DMS79 (cell line): Measurements from ENCODE around the gene FRMD7.
"Not testable (repeated sequence)": the region's sequence is repeated elsewhere in the genome, so short reads cannot be mapped to it uniquely, and the experiment has no call there.

Experiments
- DNase-seq: peaks from one replicate; lab custom pipeline; 2025; lab: John Stamatoyannopoulos, UW

Gene FRMD7

DNA sequence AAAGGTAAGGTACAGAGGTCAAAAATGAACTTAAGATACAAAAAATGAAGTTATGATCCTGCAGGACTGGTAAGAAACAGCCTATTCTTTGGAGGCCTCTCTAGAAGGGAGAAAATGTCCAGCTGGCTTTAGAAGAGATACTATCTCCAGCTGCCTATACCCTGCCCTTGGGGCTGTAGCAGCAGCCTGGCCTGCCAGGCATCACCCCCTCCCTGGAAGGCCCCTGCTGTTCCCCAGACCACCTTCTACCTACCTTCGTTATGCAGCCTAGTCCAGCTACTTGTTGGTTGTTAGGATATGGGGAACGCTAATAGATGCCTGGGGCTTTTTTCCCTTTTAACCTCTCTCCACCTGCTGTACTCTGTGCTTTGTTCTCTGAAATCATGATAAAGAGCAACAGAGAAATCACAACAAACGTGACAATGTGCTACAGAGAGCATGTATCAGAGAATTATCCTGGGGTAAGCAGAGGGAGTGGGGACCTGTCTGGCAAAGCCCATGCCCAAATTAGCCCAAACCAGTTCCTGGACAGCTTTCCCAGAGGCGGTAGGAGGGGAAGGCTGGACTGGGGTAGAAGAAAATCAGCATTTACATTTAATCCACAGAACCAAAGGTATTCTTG, 34.5 kb downstream of the FRMD7 start:
- DNase-seq, result no peak

DNA sequence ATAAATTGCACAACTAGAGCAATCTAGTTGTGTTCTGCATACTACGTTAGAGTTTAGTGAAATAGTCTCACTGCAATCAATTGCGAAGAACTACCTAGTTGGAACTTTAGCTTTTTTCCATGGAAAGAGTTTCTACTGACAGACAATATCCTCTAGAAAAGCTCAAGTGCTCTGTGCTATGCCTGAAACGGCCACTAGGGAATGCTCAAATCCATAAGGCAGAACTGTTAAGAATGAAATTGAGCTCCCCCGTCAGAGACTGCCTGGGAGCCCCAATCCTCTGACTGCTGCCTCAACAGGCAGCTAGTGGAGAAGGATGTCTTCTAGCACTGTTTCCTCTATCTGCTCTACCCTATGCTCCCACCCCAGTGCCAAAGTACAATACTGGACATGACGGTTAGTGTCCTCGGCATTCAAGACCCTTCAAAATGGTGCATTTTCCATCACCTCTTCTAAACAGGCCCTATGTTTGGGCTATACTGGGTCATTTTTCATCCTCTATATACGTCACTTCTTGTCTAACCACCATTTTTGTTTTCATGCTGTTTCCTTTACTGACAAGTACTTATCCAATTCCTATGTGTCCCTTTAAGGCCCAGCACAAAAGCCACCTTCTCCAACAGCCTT, 35.3 kb downstream of the FRMD7 start:
- DNase-seq, result no peak

DNA sequence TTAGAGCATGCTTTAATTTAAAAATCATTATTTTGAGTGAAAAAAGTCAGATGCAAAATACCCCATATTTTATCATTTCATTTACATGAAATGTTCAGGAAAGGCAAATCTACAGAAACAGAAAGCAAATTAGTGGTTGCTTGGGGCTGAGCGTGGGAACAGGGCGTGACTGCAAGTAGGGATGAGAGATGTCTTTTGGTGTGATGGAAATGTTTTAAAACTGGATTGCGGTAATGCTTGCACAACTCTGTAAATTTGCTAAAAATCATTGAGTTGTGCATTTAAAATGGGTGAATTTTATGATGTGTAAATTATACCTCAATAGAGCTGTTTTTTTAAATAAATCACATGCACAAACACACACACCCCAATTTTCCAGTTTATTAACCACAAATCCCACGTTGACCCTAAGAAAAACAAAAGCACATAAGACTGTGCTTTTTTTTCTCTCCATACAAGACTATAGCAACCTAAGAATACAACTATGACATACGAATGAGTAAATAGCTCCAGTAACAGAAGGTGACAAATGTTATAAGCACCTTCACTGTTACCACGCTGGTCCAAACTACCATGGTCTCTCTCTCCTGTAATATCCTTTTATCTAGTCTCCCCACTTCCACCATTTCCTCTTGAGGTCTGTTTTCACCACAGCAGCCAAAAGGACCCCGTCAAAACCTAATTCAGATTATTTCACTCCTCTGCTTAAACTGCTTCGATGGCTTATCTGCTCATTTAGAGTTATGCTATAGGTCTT, 37.2 kb downstream of the FRMD7 start:
- no peak for DNase-seq

DNA sequence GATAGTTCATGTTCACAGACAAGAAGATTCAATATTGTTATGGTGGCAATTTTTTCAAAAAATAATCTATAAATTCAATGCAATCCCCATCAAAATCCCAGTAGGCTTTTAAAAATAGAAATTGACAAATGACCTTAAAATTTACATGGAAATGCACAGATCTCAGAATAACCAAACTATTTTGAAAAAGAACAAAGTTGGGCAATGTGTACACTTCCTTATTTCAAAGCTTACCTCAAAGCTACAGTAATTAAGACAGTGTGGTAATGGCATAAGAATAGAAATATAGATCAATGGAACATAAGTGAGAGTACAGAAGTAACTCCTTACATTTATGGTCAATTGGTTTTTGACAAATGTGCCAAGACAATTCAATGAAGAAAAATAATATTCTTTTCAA, 39.0 kb downstream of the FRMD7 start:
- no peak for DNase-seq

DNA sequence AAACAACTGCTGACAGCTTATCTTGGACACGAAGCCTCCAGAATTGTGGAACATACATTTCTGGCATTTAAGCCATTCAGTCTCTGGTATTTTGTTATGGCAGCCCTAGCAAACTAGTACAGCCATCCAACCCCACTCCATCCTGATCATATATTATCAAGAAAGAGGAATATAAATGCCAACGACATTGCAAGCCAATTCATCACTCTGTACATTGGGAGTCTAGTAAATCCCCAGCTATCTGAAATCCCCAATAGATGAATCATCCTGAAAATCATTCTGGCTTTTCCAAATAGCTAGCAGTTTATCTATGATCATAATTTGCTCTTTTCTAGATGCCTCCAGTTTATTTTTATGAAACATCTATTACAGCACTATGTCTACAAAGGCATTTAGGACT, 41.1 kb downstream of the FRMD7 start:
- DNase-seq, result no peak

DNA sequence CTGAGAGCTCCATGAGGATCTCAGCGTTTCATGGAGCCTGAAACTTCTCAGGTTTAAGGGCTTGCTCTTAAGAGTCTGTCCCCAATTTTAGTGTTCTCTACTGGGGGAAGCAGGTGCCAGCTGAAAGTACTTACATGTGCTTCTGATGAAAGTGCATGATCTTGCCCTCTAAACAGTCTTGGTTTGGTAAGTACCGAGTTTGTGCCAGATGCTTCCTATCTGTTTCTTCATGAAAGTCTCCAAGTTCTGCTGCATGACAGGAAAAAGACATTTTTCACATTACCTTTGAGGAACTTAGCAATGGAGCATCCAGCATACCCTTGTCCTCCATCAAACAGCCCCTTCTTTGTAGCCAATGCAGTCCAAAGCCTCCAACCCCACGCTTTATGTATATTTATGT, 42.0 kb downstream of the FRMD7 start:
- DNase-seq, result no peak

DNA sequence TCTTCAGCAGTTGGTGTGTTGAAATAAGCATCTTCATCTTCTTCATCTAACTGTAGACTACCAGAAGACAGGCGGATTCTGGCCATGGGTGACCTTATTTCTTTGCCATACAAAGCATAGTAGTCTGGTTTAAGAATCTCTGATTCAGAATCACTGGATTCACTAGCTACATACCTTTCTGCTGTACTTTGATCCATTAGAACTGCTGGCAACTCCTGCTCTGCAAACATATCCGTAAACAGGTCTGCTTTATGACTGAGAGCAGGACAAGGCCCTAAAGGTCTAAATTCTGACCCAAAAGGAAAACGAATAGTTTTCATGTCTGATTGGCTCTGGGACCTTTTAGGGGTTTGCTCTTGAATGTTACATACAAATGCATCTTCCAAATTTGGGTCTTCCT, 49.9 kb downstream of the FRMD7 start:
- no peak for DNase-seq

DNA sequence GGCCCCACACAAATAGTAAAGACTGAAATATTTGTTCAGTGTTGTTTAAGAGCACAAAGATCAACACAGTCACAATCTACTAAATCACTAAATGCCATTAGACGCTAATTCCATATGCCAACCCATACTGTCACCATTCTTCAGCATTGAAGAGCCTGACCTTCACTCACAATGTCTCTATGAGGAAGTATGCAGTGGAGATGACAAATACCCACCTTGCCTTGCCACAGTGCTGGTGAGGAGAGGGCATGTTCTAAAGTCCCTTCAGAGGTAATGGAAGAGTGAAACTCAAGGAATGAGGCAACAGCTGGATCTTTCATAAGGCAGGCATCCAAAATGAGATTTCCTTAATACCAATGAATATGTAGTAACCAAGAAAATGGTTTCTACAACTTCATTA, 50.4 kb downstream of the FRMD7 start:
- DNase-seq, result no peak

DNA sequence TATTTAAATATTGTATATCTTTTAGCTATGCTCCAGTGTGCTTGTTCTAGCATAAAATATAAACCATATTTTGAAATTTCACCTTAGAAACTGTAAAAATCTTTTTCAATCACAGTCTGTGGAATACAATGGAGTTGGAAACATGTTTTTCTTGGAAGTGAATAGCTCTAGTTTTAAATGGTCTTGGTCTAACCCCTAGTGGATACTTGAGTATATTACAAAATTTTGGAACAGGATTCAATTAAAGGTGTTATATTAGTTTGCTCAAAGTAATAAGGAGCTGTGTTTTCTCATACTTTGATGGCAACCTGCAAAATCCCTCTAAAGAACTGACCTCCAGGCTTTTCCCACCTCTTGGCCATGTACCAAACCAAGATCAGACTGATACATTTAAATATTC, 56.6 kb downstream of the FRMD7 start:
- no peak for DNase-seq

DNA sequence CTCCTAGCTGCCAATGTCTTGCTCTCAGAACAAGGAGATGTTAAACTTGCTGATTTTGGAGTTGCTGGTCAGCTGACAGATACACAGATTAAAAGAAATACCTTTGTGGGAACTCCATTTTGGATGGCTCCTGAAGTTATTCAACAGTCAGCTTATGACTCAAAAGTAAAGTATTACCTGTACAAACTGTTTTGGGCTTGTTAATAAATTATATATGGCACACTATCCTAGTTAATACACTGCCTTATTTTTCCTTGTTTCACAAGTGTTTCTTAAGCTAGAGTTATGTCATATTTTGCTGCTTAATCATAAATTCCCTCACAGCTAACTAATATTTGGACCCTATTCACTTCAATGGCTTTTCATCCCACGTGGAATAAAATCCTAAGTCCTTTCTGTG, 59.4 kb downstream of the FRMD7 start:
- no peak for DNase-seq

DNA sequence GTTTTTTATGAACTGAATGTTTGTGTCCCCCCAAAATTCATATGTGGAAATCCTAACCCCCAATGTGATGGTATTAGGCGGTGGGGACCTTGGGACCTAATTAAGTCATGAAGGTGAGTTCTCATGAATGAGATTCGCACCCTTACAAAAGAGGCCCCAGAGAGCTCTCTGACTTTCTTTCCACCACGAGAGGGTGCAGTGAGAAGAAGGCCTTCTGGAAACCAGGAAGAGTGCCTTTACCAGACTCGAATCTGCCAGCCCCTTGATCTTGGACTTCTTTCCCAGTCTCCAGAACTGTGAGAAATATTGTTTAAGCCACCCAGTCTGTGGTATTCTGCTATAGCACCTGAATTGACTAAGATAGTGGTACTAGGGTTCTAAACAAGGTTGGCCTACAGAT, 64.0 kb downstream of the FRMD7 start:
- DNase-seq, result no peak

DNA sequence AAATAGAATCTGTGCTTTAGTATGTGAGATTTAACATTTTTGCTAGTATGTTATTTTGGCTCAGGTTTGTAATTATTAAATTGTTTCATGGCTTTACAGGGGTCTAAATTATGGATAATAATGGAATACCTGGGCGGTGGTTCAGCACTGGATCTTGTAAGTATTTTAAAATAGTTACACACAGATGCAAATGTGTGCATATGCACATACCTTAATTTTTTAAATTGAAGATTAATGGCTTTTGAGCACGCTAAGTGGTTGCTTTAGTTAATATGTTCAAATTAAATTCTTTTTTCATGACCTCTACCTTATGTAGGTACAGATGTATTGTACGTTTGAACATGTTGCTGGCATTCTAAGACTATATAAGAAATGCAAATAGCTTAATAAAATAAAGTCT, 64.5 kb downstream of the FRMD7 start:
- no peak for DNase-seq

DNA sequence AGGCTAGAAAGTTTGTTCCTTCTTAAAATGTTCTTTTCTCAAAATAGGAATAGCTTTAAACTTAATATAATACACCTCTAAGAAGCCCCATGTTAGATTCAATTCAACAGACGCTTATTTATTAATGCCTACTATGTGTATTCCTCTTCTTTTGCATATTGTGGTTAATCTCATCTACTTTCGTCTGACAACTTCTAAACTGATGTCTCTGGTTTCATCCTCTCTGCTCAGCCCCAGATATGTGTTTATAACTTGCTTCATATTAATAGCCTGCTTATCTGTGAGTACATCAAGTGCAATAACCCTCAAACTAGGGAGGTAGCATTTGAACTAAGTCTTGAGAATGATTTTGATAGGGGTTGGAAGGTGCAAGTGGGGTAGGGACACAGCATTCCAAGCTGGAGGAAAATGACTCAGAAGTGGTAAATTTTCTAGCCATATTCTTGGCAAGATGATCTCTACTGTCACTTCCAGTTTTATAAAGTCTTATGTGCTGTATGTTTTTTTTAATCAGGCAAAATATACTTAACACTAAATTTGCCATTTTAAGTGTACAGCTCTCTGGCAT, 67.8 kb downstream of the FRMD7 start:
- DNase-seq, result no peak

DNA sequence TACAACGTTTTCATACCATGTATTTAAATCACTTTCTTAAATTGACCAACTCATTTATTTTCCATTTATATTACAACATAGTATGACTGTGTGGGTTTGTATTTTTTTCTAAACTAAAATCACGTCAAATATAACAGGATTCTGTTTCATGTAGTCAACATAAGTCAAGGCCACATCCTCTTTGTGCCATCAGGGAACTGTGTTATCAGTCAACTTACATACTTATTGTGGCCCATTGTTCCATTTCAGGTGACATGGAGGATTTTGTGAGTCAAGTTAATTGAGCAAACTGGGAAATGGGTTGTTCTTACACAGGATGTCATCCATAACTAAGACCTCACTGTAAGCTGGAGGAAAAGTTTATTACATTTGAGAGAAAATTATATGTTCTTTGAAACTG, 68.8 kb downstream of the FRMD7 start:
- no peak for DNase-seq

DNA sequence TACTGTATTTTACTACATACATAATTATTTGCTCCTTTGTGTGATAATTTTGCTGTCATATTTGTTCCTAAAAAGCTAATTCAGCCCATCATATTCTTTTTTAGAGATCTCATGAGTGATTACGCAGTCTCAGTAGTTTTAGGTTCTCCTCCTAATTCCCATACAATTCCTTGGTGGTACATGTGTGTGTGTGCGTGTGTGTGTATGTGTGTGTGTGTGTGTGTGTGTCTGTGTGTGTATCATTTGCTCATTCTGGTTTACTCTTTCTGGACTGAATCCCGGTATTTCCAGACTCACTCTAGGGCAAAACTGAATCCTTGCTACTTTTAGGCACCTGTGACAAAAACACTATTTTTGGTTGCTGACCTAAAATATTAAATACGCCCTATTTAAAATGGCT, 69.8 kb downstream of the FRMD7 start:
- DNase-seq, result no peak

DNA sequence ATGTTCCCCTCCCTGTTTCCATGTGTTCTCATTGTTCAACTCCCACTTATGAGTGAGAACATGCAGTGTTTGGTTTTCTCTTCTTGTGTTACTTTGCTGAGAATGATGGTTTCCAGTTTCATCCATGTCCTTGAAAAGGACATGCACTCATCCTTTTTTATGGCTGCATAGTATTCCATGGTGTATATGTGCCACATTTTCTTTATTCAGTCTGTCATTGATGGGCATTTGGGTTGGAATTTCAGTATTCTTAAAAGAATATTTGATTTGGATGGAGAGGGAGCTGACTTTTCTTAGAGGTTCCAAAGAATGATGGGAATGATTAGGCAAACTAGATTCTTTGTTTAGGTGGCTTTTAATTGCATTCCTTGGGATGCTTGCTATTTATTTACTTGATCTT, 76.0 kb downstream of the FRMD7 start:
- DNase-seq, result not testable (repeated sequence)

DNA sequence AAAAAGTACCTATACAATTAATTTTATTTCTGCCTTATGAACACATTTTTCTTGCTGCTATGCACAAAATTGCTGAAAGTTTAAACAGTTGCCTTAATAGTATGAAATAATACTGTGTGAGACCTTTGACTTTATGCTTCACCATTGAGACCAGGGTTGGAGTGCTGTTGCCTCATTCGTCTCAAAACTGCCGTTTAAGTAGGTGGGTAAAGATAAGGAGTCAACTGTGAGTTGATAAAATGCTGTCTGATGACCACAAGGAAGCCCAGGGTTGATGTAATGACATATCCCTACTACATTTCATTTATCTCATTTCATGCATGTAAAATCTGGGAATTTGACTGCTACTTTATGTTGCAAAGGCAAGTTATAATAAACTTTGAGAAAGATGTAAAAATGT, 81.3 kb downstream of the FRMD7 start:
- no peak for DNase-seq

DNA sequence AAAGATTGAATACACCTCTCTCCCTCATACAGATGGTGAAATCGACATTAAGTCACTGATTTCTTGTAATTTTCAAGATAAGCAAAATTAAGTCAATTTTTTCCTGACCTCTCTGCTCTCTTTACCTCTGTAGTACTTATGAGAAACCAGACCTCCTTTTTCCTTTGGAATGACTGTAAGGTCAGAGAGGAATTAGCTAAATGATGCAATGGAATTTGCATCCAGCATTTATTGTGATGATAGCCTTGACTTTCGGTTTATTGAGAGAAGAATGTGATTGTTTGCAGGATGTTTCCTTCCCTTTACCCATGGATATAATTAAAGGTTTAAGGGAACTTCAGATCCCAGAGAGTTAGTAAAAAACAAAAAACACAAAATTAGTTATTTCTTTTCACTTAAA, 82.4 kb downstream of the FRMD7 start:
- DNase-seq, result no peak

DNA sequence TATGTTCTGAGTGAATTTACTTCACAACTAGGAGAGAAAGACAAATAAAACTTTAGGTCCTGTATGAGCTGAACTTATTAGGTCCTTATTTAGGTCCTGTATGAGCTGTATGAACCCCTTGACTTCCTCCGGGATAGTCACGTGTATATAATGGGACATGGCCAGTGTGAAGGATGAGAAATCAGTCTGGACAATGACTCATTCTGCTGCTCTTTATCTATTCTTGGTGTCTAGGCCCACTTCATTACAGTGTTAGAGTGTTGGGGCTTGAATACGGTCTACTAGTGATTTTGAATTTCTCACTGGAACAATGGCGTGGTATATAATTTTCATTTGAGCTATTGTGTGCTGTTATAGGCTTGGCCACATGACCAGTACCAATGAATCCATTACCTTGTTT, 82.9 kb downstream of the FRMD7 start:
- no peak for DNase-seq

DNA sequence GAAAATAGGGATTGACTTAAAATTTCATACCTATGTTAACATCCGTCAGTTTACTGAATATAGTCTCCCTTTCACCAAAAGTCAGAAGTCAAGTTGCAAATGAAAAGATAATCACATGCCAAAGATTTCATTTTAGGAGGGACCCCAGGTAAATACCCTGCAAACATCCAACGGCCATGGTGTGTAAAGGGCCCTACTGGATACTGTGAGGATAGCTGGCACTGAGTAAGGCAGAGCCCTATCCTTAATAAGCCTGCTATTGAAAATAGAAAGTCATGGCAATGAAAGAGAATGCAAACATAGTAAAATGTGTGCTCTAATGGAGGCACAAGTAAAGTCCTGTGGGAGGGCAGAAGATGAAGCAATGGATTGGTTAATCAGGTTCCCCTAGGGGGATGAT, 83.8 kb downstream of the FRMD7 start:
- DNase-seq, result no peak

DNA sequence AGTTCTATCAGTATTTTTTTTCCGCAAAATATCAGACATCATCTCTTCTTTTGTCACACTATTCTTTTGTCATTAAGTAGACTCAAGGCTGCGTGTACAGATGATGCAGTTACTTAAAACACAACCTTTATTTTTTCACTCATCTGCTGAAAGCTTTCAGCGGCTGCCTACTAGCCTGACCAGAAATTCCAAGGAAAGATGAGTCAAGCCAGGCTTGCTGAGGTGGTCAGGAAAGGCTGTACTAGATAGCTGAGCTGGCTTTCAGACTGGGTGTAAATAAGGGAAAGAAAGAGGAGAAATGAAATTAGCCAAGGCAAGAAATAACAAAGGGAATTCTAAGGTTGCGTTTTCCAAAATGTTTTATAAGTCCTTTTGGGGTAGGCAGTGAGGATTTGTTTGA, 86.8 kb downstream of the FRMD7 start:
- DNase-seq, result no peak

DNA sequence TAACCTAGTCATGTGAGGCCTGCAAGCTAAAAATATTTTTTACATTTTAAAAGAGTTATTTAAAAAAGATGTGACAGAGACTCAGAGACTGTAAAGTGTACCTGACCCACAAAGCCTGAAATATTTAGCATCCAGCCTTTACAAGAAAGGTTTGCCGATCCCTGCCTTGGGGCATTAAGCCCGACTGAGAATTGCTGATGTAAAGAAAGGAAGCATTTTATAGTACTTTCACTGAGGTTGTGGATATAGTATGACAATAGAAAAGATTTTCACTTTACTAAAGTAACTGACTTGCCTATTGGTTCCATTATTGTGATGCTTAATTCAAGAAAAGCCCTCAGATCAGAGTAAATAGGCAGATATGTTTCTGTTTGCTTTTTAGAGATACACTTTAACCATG, 87.8 kb downstream of the FRMD7 start:
- DNase-seq, result no peak

DNA sequence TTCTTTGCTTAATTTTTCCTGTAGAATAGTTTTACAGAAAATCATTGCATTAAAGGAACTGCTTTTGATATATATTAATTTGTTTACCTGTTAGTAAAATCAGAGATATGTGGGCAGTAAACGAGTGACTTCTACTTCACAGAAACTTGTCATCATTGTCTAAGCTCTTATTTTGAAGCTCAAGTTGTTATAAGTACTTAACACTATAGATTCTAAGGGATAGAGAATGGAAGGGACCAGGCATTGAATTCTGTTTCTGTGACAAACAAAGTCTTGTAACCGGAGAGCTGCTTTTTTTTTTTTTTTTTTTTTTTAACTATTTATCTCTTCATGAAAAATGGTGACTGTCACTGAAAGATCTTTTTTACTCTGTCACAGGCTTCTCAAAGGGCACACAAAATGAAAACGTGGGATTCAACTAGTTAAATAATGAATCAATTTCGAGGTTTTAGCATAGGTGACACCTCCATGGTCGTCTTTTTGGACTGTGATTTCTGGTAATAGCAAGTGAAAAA, 90.3 kb downstream of the FRMD7 start:
- DNase-seq, result no peak
